Liver (tissue), 9 donors: ENCODE results near the gene NR6A1. TPM values are rescaled to one million over a fixed set of nuclear protein-coding genes. Genes with fewer than 3 reads are reported as not detected.

Experiments used
- DNase-seq: peaks from one replicate; pipeline ENCODE4 v3.0.0-alpha.2; 2017; ENCODE audit warnings: low spot score
- H3K27ac ChIP-seq, 2 donors: one replicate each; pipeline ENCODE4 v1.7.0; 2013; ENCODE audit warnings: inconsistent platforms in 2 of 2, low read length in 2 of 2, control low read depth in 1 of 2, low read depth in 1 of 2, mild to moderate bottlenecking in 1 of 2
- H3K27me3 ChIP-seq, 4 donors: one replicate each; pipeline versions ENCODE4 v1.6.1 to v1.7.0; 2013; ENCODE audit warnings: low read length in 3 of 4, inconsistent platforms in 1 of 4, mild to moderate bottlenecking in 1 of 4, moderate library complexity in 1 of 4; ENCODE audit not compliant: control insufficient read depth in 4 of 4, insufficient read depth in 4 of 4
- H3K36me3 ChIP-seq, 4 donors: one replicate each; pipeline versions ENCODE4 v1.6.1 to v1.7.0; 2013; ENCODE audit warnings: low read length in 3 of 4, mild to moderate bottlenecking in 3 of 4, low read depth in 1 of 4, moderate library complexity in 1 of 4; ENCODE audit not compliant: control insufficient read depth in 4 of 4, insufficient read depth in 3 of 4
- H3K4me1 ChIP-seq, 4 donors: one replicate each; pipeline versions ENCODE4 v1.6.1 to v1.7.0; 2013; ENCODE audit warnings: low read length in 3 of 4, mild to moderate bottlenecking in 3 of 4, moderate library complexity in 1 of 4; ENCODE audit not compliant: control insufficient read depth in 4 of 4, insufficient read depth in 4 of 4
- H3K4me3 ChIP-seq, 3 donors: one replicate each; pipeline versions ENCODE4 v1.6.1 to v1.7.0; 2013; ENCODE audit warnings: low read length in 3 of 3, control low read depth in 1 of 3, low read depth in 1 of 3, mild to moderate bottlenecking in 1 of 3
- H3K9ac ChIP-seq, 2 donors: one replicate each; pipeline ENCODE4 v1.7.0; 2013; ENCODE audit warnings: low read length in 2 of 2, mild to moderate bottlenecking in 2 of 2, moderate library complexity in 2 of 2, control low read depth in 1 of 2, low read depth in 1 of 2
- H3K9me3 ChIP-seq, 4 donors: one replicate each; pipeline versions ENCODE4 v1.6.1 to v1.7.0; 2013; ENCODE audit warnings: low read length in 3 of 4; ENCODE audit not compliant: control insufficient read depth in 4 of 4
- ATF3 ChIP-seq: IDR thresholded peaks from 2 replicates; pipeline ENCODE4 v1.6.1; 2016; ENCODE audit warnings: antibody characterized with exemption
- CTCF ChIP-seq: fragments of 150-350 bp; IDR thresholded peaks from 2 replicates; pipeline ENCODE4 v1.5.1; 2017; ENCODE audit warnings: improper control_type of control experiment, low read depth, low read length; ENCODE audit not compliant: missing input control
- EGR1 ChIP-seq, 2 donors: IDR thresholded peaks; 2 replicates each; pipeline ENCODE4 v1.6.1; 2016 to 2018; ENCODE audit warnings: antibody characterized with exemption in 2 of 2, low read depth in 2 of 2
- FOXA1 ChIP-seq: IDR thresholded peaks from 2 replicates; pipeline ENCODE4 v1.6.1; 2016; ENCODE audit warnings: antibody characterized with exemption
- FOXA2 ChIP-seq: IDR thresholded peaks from 2 replicates; pipeline ENCODE4 v1.6.1; 2016; ENCODE audit warnings: antibody characterized with exemption
- GABPA ChIP-seq, 2 donors: IDR thresholded peaks in 1 of 2; conservative IDR thresholded peaks in 1 of 2; 2 replicates each; pipeline ENCODE4 v1.6.1; 2016; ENCODE audit warnings: antibody characterized with exemption in 2 of 2, mild to moderate bottlenecking in 1 of 2, moderate library complexity in 1 of 2
- HNF4A ChIP-seq, 2 donors: conservative IDR thresholded peaks; 2 replicates each; pipeline ENCODE4 v1.6.1; 2016; ENCODE audit warnings: antibody characterized with exemption in 2 of 2, mild to moderate bottlenecking in 2 of 2
- HNF4G ChIP-seq: IDR thresholded peaks from 2 replicates; pipeline ENCODE4 v1.6.1; 2016; ENCODE audit warnings: antibody characterized with exemption
- JUND ChIP-seq, 2 donors: IDR thresholded peaks; 2 replicates each; pipeline ENCODE4 v1.6.1; 2016; ENCODE audit warnings: antibody characterized with exemption in 2 of 2
- MAX ChIP-seq: IDR thresholded peaks from 2 replicates; pipeline ENCODE4 v1.6.1; 2016; ENCODE audit warnings: antibody characterized with exemption
- NR2F2 ChIP-seq: IDR thresholded peaks from 2 replicates; pipeline ENCODE4 v1.6.1; 2016; ENCODE audit warnings: antibody characterized with exemption
- RAD21 ChIP-seq, 2 donors: IDR thresholded peaks; 2 replicates each; pipeline ENCODE4 v1.6.1; 2016; ENCODE audit warnings: antibody characterized with exemption in 2 of 2, mild to moderate bottlenecking in 2 of 2
- REST ChIP-seq: IDR thresholded peaks from 2 replicates; pipeline ENCODE4 v1.6.1; 2016; ENCODE audit warnings: antibody characterized with exemption, mild to moderate bottlenecking
- RXRA ChIP-seq, 2 donors: IDR thresholded peaks; 2 replicates each; pipeline ENCODE4 v1.6.1; 2017 to 2018; ENCODE audit warnings: antibody characterized with exemption in 2 of 2, mild to moderate bottlenecking in 1 of 2
- SP1 ChIP-seq: IDR thresholded peaks from 2 replicates; pipeline ENCODE4 v1.6.1; 2018; ENCODE audit warnings: antibody characterized with exemption, mild to moderate bottlenecking
- TAF1 ChIP-seq: conservative IDR thresholded peaks from 2 replicates; pipeline ENCODE4 v1.6.1; 2016; ENCODE audit warnings: antibody characterized with exemption, mild to moderate bottlenecking
- YY1 ChIP-seq: IDR thresholded peaks from 2 replicates; pipeline ENCODE4 v1.6.1; 2016; ENCODE audit warnings: antibody characterized with exemption, mild to moderate bottlenecking
- ZBTB33 ChIP-seq: IDR thresholded peaks from 2 replicates; pipeline ENCODE4 v1.6.1; 2016; ENCODE audit warnings: antibody characterized with exemption
- WGBS: extraction: QIAGEN DNeasy Blood & Tissue Kit; methylation state at CpG from one replicate; pipeline ENCODE4 v1.1.7; 2013; 5-methylcytosine and 5-hydroxymethylcytosine counted together
- polyA plus RNA-seq, 2 donors: library from polyadenylated mRNA; stranded (reverse) in 1 of 2; unstranded in 1 of 2; fragments of 200-250 nt in 1 of 2; fragments of >200 nt in 1 of 2; fragmentation: Nextera tagmentation in 1 of 2; extraction: Ambion mirVana in 1 of 2; gene quantifications; one replicate each; pipeline versions ENCODE4 v1.2.1 to v1.2.3, GENCODE V29; 2013 to 2015
- total RNA-seq, 2 donors: library from RNA; depleted of rRNA; stranded (reverse); fragments of >200 nt; gene quantifications; one replicate each; pipeline ENCODE4 v1.2.3, GENCODE V29; 2014
- donor health status: healthy.
- donor health status: healthy.
- donor health status: healthy.
- donor health status: healthy.
- donor health status: healthy.

NR6A1 gene
- total and polyA plus RNA-seq, 4 donors = 0.72 to 6.1 (median 2.1) TPM

GRCh38 chr9:124699575-124699974 lies 71.5 kb downstream of the NR6A1 start:
- no peak for DNase-seq
- H3K9ac ChIP-seq = no peak overlapping the region
- no peaks in the 10 kb centered on the region for H3K36me3 ChIP-seq
- no peak overlapping the region for H3K27ac ChIP-seq
- H3K9me3 ChIP-seq = no peaks in the 10 kb centered on the region
- peaks cover 0 to 2% (median 0%) of the 10 kb centered on the region in 4 donors for H3K4me1 ChIP-seq
- no peak overlapping the region for H3K4me3 ChIP-seq
- TF ChIP-seq GABPA (IDR thresholded peaks at IDR 0.05 in 1 of 2, conservative IDR thresholded peaks at IDR 0.05 in 1 of 2) (no peak), NR2F2 (no peak), EGR1 (IDR thresholded peaks at IDR 0.05; ENCODE audit: low read depth in 2 of 2) (no peak), RAD21 (IDR thresholded peaks at IDR 0.05) (no peak), CTCF (no peak), RXRA (IDR thresholded peaks at IDR 0.05) (no peak), FOXA2 (no peak), HNF4A (conservative IDR thresholded peaks at IDR 0.05) (no peak), REST (no peak), TAF1 (no peak), HNF4G (no peak), ZBTB33 (no peak), ATF3 (no peak), FOXA1 (no peak), JUND (IDR thresholded peaks at IDR 0.05) (no peak), MAX (no peak), YY1 (no peak), SP1 (no peak)
- H3K27me3 ChIP-seq = no peaks in the 10 kb centered on the region
- 94% methylated on average over 5 of the region's 5 CpGs for WGBS
